Activated CD8-positive, alpha-beta memory T cell treated with anti-CD3 and anti-CD28 coated beads, Interleukin-2, amount 50 U/mL, for 4 hours (primary cell): ENCODE measurements around the gene ALDH1L2.

Experiments
- DNase-seq: peaks from one replicate; pipeline ENCODE4 v3.0.0-alpha.2; 2020

Gene ALDH1L2

DNA sequence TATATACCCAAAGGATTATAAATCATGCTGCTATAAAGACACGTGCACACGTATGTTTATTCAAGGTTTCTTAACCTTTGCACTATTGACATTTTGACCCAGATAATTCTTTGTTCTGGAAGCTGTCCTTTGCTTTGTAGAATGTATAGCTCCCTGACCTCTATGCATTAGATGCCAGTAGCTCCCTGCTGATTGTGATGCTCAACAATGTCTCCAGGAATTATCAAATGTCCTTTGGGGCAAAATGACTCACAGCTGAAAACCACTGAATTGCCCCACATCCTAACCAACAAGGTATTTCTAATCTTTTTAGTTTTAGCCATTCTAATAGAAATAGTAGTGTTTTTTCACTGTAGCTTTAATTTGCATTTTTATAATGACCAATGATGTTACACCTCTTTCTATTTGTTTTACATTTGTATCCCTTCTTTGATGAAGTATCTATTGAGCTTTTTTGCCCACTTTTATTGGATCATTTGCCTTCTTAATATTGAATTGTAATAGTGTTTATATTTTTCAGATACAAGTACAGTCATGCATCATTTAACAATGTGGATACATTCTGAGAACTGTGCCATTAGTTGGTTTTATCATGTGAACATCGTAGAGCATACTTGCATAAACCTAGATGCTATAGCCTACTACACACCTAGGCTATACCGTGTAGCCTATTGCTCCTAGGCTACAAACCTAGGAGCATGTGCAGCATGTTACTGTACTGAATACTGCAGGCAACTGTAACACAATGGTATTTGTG lies 108.5 kb downstream of the ALDH1L2 start:
- DNase-seq: no peak

DNA sequence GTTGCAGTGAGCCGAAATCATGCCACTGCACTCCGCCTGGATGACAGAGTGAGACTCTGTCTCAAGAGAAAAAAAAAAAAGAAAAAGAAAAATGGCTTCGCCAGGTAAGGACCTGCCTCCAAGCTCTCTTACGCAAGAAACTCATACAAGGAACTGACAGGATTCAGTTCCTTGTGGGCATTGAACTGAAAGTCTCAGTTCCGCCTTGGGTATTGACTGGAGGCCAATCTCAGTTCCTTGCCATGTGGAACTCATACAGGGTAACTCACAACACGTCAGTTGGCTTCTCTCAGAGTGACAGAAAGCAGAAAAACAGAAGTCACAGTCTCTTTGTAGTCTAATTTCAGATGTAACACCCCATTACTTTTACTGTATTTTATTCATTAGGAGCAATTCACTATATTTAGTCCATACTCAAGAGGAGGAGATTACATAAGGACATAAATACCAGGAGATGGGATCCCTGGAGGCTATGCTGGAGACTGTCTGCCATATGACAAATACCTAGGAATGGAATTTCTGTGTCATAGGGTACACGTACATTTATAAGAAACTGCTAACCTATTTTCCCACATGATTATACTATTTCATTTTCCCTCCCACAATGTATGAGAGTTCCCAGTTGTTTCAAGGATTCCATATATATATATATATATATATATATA lies 109.5 kb downstream of the ALDH1L2 start:
- DNase-seq: no peak

DNA sequence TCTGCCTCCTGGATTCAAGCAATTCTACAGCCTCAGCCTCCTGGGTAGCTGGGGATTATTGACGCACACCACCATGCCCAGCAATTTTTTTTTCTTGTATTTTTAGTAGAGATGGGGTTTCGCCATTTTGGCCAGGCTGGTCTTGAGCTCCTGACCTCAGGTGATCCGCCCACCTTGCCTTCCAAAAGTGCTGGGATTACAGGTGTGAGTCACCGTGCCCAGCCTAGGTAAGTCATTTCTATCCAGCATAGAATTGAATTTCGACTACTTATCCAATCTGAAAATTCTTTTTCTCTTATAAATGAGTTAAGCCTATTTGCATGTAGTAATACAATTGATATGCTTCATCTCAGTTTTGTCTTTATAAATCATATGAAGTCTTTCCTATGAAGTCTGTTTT lies 111.0 kb downstream of the ALDH1L2 start:
- DNase-seq: no peak

DNA sequence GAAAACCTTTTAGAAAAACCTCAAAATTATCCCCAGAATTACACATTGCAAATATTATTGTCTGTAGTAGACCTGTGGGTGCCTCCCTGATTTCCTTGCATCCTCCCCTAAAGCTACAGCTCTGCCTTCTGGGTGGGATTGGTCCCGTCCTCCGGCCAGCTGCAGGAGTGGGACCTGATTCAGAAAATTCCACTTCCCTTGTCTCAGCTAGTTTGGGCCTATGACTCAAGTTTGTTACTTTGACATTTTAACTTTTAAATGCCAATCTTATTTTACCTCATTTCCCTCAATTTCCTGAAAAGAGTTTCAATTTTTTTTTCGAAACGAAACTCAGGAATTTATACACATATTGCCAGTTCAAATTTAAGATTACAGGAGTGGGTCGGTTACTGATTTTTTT lies 113.0 kb downstream of the ALDH1L2 start:
- DNase-seq: no peak
